Measurements from ENCODE around the gene AGPAT4.

The AGPAT4 gene

DNA sequence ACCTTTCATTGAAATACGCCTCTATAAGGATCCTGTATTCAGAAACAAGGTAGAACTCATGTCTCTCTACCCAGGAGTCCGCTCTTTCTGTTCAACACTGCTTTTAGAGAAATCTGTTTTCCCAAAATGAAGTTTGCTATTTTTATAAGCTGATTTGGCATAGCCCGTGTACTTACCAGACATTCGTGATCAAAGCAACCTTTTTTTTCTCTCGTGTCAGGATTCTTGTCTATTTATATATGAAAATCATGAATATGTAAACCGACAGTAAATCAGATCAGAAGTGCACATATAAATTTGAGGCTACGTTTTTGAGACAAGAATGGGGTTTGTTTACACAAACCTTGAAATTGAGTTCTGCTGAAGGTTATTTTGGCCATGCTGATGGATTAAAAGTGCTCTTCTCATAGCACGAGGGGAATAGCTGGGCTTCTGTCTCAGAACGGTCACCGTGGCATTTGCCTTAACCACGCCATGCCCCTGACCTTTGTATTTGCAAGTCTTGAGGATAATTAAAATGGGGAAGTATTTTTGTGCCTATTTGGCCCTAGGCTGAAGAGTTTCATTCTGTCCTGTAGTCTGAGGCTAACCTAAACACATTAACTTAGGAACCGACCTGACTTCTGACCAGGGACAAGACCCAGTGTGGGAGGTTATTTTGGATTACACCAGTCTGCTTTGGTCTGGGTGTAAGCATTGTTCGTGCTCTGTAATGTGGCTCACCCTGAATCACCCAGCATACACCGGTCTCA, 163.7 kb downstream of the AGPAT4 start:
- no peak for DNase-seq (ENCODE audit: low read depth in 2 of 2)

GRCh38 chr6:161109366-161109765, 164.5 kb downstream of the AGPAT4 start:
- no peak for DNase-seq (ENCODE audit: low read depth in 2 of 2)

DNA sequence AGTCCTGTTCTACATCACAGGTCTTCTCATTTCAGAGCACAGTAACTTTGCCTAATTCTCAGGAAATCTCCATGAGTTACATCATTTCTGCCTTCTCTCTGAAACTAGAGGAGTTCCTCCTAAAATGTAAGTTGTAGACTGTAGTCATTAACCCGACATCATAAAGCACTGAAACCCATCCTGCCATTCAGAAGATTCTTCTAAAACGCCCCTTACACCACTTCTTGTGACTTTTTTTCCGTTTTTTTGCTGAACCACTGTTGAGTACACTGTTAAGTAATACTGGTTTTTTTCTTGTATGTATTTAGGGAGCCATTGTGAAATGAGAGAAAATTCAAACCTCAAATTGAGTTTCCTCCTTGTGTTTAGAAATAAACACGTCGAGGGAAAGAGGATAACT, 164.9 kb downstream of the AGPAT4 start:
- DNase-seq (ENCODE audit: low read depth in 2 of 2): no peak

DNA sequence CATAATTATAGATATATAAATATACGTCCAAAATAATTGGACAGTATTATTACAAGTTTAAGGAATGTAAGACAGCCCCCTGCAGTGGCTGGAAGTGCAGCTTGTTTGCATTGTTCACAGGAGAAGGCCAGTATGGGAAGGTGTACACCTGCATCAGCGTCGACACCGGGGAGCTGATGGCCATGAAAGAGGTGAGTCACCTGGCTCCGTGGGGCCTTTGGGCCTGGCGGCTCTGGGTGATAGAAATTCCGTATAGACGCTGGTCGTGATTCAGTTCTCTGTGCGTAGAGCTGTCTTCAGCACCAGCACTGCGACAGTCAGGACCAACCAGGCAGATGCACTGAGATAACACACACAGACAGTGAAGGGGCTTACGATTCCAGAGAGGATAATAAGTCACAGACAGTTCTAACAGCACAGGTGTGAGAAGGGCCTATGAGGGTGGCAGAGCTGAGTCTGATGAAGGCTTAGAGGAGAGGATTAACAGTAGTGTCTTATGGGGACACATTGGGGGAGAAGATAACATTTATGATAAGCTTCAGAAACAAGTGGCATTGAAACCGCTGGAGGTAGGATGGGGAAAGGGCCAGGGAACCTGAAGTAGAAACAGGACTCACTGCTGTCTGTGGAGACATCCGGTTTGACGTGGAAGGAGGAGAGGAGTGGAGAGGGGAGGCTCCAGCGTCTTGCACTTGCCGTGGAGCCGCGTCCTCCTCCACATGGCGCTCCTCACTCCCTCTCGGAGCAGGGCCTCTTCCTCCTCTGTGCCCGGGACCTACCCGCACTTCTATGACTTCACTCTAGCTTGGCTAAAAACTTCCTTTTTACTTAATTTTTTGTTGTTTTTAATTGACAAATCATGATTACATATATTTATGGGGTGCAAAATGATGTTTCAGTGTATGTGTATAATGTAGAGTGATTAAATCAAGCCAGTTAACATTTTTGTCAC, 165.8 kb downstream of the AGPAT4 start:
- DNase-seq (ENCODE audit: low read depth in 2 of 2): no peak

DNA sequence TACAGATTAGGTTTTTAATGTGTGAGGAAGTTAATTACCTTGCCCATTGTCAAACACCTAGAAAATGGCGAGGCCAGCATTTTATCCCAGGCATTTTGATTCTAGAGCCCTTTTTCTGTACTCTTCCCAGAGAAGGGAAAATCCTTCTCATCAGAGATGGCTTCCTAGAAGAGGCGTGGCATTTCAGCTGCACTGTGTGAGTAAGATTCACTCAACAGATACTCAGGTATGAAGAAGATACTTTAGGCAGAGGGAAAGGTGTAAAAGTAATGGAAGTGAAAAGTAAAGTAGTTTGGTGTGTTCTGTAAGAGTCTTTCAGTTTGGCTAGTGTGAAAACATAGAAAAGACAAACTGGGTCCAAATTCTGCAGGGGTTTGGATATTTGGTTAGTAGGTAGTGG, 168.5 kb downstream of the AGPAT4 start:
- no peak for DNase-seq (ENCODE audit: low read depth in 2 of 2)

- peak in 1 of 2 experiments; percentile 17 for DNase-seq (ENCODE audit: low read depth in 2 of 2)
Observed at GRCh38 chr6:161104966-161105365, 168.9 kb downstream of the AGPAT4 start.

DNA sequence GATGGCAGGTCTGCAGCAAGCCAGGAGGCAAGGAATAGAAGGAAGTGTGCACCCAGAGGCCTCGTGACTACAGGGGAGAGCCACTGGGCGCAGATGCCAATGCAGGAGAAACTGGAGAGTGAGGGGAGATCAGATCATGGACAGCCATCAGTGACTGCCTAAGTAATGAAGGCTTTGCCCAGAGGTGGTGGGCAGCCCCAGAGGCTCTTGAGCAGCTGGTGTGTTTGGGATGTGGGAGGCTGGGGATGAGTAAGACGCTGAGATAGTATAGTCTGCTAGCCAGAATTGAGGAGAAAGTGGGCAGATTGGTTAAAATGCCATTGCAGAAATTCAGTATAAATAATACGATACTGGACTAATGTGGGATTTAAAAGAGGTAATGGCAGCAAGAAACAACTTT, 170.4 kb downstream of the AGPAT4 start:
- DNase-seq (ENCODE audit: low read depth in 2 of 2): no peak

DNA sequence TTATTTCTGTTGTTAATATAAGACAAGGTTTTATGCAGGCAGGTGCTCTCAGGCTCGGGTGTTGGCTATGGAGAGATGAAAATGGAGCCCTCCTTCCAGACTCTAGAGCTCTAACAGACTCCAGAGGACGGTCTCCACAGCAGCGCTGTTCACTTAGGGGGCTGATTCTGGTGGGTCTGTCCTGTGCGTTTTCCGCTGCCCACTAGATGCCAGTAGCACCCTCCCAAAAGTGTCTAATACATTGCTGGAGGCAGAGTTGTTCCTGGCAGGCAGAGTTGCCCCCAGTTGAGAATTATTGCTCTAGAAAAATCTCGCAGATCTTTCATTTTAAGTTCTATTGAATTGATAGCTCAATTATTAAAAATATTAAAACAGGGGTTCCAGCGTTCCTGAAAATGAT, 172.3 kb downstream of the AGPAT4 start:
- DNase-seq (ENCODE audit: low read depth in 2 of 2): no peak

GRCh38 chr6:161100072-161100471, 173.8 kb downstream of the AGPAT4 start:
- no peak for DNase-seq (ENCODE audit: low read depth in 2 of 2)

- DNase-seq (ENCODE audit: low read depth in 2 of 2): no peak
Observed at GRCh38 chr6:161095916-161096315, 177.9 kb downstream of the AGPAT4 start.

- DNase-seq (ENCODE audit: low read depth in 2 of 2): no peak
Observed at GRCh38 chr6:161094955-161095354, 178.9 kb downstream of the AGPAT4 start.

- peak; percentile 9 to 29 for DNase-seq (ENCODE audit: low read depth in 2 of 2)
Observed at GRCh38 chr6:161091972-161092701, 181.7 kb downstream of the AGPAT4 start.

GRCh38 chr6:161091151-161091550, 182.7 kb downstream of the AGPAT4 start:
- no peak for DNase-seq (ENCODE audit: low read depth in 2 of 2)

DNA sequence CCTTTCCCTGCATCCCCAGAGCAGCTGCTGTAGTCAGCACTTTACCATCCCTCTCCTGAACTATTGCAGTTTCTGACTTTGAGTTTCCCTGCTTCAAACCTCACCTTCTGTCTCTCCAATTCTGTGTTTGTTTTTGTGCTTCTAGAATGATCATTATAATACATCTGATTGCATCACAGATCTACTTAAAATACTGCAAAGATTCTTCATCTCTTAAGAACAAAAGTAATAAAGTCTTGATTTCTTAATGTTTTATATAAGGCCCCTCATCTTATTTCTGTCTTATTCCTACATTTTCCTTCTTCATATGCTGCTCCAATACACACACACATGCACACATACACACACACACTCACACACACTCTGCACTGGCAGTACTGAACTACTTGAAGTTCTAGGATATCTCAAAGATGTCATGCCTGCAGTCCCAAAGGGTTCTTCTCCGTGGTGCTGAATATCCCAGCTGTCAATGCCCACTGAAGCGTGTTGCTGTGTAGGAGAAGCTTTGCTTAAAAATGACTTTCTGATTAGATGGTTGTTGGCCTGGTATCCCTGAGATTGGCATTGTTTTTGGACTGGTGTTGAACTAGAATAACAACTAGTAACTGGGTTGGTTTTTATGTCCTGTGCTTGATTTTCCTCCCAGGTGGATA, 185.1 kb downstream of the AGPAT4 start:
- no peak for DNase-seq (ENCODE audit: low read depth in 2 of 2)

- no peak for DNase-seq (ENCODE audit: low read depth in 2 of 2)
Observed at GRCh38 chr6:161085246-161085645, 188.6 kb downstream of the AGPAT4 start.

- DNase-seq (ENCODE audit: low read depth in 2 of 2): no peak
Observed at GRCh38 chr6:161082215-161082614, 191.6 kb downstream of the AGPAT4 start.

DNA sequence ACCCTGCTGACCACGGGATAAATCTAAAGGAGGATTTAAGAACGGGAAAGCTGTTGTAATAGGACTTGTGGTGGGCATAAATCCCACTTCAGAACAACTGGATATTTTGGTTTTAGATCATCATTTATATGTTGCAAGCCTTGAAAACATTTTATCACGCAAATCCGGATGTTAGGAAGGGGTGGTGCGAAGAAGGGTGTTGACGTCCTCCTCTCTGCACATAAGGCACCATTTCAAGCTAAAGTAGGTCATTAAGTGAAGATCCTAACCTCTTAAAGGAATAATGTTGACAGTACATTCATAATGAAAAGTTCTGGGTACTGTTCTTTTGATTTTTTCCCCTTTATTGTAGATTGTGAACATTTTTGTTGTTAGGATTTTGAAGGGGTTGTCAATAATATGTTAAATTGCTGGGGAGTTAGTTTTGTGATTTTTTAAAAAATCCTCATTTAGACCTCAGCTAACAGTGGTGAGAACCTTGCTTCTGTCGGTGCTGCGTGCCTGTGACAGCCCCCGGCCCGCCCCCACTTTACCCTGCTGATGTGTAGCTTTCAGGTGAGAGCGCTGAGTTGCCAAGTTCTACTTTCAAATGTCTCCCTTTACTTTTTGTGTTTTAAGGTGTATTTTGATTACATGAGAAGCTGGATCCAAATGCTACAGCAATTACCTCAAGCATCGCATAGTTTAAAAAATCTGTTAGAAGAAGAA, 193.4 kb downstream of the AGPAT4 start:
- no peak for DNase-seq (ENCODE audit: low read depth in 2 of 2)
